Measurements from ENCODE around the gene CBR1. TPM values are rescaled to one million over a fixed set of nuclear protein-coding genes. Genes with fewer than 3 reads are reported as not detected.
"Not testable (repeated sequence)": the region's sequence is repeated elsewhere in the genome, so short reads cannot be mapped to it uniquely, and the experiment has no call there.

Gene CBR1
- total RNA-seq, 1 experiment from 2014 or later: 297 TPM

- H4K20me1 ChIP-seq (ENCODE audit: low read length): no peaks in the 10 kb centered on the region
- H3K79me2 ChIP-seq (ENCODE audit: low read length): peaks cover 35% of the 10 kb centered on the region
- H2AFZ ChIP-seq (ENCODE audit: low read length): no peak overlapping the region
- peaks cover 16% of the 10 kb centered on the region for H3K9me3 ChIP-seq (ENCODE audit: low read length)
- POLR2A ChIA-PET (ENCODE audit: unreplicated experiment): no interaction called here
- TF ChIP-seq CTCF (conservative IDR thresholded peaks at IDR 0.05; ENCODE audit: low read depth, low read length) (no peak), EZH2phosphoT487 (IDR thresholded peaks at IDR 0.05; ENCODE audit: borderline replicate concordance, low read length) (no peak), EZH2 (IDR thresholded peaks at IDR 0.05; ENCODE audit: low read length, unreplicated experiment) (no peak)
- CTCF ChIA-PET: no interaction called here
- no peak overlapping the region for H3K27ac ChIP-seq (ENCODE audit: low read length)
- peak overlapping the region; percentile 98; the same call in 1 of the 2 replicates for H3K4me2 ChIP-seq (ENCODE audit: low read length)
- no peak overlapping the region for H3K9ac ChIP-seq (ENCODE audit: low read length)
- intact Hi-C loops (cut with micrococcal nuclease): no loop called here
- H3K9me2 ChIP-seq (replicated peaks; ENCODE audit: low read length): no peaks in the 10 kb centered on the region
- H3F3A ChIP-seq (ENCODE audit: low read length, unreplicated experiment): no peaks in the 10 kb centered on the region
- peaks cover 25% of the 10 kb centered on the region for H3K36me3 ChIP-seq (ENCODE audit: low read depth, low read length)
- no peak overlapping the region for H3K4me3 ChIP-seq (ENCODE audit: low read length)
- peaks cover 25% of the 10 kb centered on the region for H3K4me1 ChIP-seq (ENCODE audit: insufficient read depth, low read length)
- DNase-seq: no peak
- BruUV-seq (replicated peaks): no TSS peak
- no peak for ATAC-seq
- H3K27me3 ChIP-seq (ENCODE audit: low read length): no peaks in the 10 kb centered on the region
Observed at GRCh38 chr21:36072453-36073162, 2.8 kb downstream of the CBR1 start.

- DNase-seq (no peak), ATAC-seq (no peak)
- Histone ChIP-seq H3K4me1 (ENCODE audit: insufficient read depth, low read length) (peaks cover 25% of the 10 kb centered on the region), H3K36me3 (ENCODE audit: low read depth, low read length) (peaks cover 25% of the 10 kb centered on the region), H3K79me2 (ENCODE audit: low read length) (peaks cover 35% of the 10 kb centered on the region), H3K4me3 (ENCODE audit: low read length) (no peak overlapping the region), H3K9ac (ENCODE audit: low read length) (no peak overlapping the region), H3K27me3 (ENCODE audit: low read length) (no peaks in the 10 kb centered on the region), H3K27ac (ENCODE audit: low read length) (no peak overlapping the region), H4K20me1 (ENCODE audit: low read length) (no peaks in the 10 kb centered on the region), H3K9me3 (ENCODE audit: low read length) (peaks cover 11% of the 10 kb centered on the region), H3K9me2 (replicated peaks; ENCODE audit: low read length) (no peaks in the 10 kb centered on the region), H3F3A (ENCODE audit: low read length, unreplicated experiment) (no peaks in the 10 kb centered on the region), H2AFZ (ENCODE audit: low read length) (no peak overlapping the region), H3K4me2 (ENCODE audit: low read length) (0 out of 2 replicates have a peak overlapping the region, but pooled peaks have one; percentile 98)
- intact Hi-C loops (cut with micrococcal nuclease): no loop called here
- no TSS peak for BruUV-seq (replicated peaks)
- TF ChIP-seq EZH2phosphoT487 (IDR thresholded peaks at IDR 0.05; ENCODE audit: borderline replicate concordance, low read length) (no peak), CTCF (conservative IDR thresholded peaks at IDR 0.05; ENCODE audit: low read depth, low read length) (no peak), EZH2 (IDR thresholded peaks at IDR 0.05; ENCODE audit: low read length, unreplicated experiment) (no peak)
- ChIA-PET POLR2A (ENCODE audit: unreplicated experiment) (no interaction called here), CTCF (no interaction called here)
Observed at GRCh38 chr21:36073181-36073580, 3.4 kb downstream of the CBR1 start.

- POLR2A ChIA-PET (ENCODE audit: unreplicated experiment); H3K4me2 ChIP-seq (ENCODE audit: low read length); H3K9ac ChIP-seq (ENCODE audit: low read length); ATAC-seq; BruUV-seq (replicated peaks); H3K4me3 ChIP-seq (ENCODE audit: low read length); H2AFZ ChIP-seq (ENCODE audit: low read length); H4K20me1 ChIP-seq (ENCODE audit: low read length); intact Hi-C loops (cut with micrococcal nuclease); H3K9me3 ChIP-seq (ENCODE audit: low read length); DNase-seq; H3F3A ChIP-seq (ENCODE audit: low read length, unreplicated experiment); CTCF ChIA-PET; H3K27me3 ChIP-seq (ENCODE audit: low read length); H3K9me2 ChIP-seq (replicated peaks; ENCODE audit: low read length); H3K27ac ChIP-seq (ENCODE audit: low read length): not testable (repeated sequence)
- Histone ChIP-seq H3K79me2 (ENCODE audit: low read length) (peaks cover 35% of the 10 kb centered on the region), H3K4me1 (ENCODE audit: insufficient read depth, low read length) (peaks cover 25% of the 10 kb centered on the region), H3K36me3 (ENCODE audit: low read depth, low read length) (peaks cover 23% of the 10 kb centered on the region)
Observed at GRCh38 chr21:36073911-36074310, 4.1 kb downstream of the CBR1 start.

Data from PC-3 (cell line).